ENCODE results near the gene PBRM1.
"Not testable (repeated sequence)": the region's sequence is repeated elsewhere in the genome, so short reads cannot be mapped to it uniquely, and the experiment has no call there.

The PBRM1 gene

DNA sequence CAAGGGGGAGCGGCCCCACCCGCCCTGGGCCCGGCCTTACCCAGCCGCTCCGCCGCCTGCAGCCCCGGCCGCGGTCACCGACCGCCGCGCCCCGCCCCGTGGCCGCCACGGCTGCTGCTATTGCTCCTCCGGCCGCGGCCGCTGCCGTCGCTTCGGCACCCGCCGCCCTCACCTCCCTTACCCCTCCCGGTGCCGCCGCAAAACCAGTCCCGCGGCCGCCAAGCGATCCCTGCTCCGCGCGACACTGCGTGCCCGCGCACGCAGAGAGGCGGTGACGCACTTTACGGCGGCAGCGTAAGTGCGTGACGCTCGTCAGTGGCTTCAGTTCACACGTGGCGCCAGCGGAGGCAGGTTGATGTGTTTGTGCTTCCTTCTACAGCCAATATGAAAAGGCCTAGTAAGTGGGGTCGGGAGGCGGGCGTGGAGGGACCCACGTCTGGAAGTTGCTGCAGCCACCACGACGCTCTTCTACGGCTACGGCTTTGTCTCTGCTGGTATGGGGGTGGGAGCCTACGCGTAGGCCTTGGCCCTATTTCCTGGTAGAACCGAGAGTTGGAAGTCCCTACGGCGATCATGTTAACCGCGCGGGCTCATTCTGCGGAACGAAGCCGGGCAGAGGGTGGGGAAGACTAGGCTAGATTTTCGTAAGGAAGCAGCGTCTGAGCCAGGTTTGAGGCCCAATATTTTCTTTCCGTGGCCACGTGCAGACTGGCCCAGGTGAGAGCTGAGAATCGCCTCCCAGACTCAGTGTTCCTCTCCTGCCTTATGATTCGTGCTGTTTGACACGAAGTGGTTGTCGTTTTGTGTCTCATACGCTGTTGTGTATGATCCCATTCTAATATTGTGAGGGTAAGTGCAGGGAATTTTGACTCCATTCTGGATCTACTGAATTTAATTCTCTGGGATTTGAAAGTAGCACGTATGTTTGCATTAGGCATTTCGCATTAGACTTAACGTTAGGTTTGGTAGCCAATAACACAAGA, at the start of gene PBRM1, which contains the start of gene GNL3:
PBRM1 (minus strand) TSS at position 205 of the 983 bp plus-strand sequence.
GNL3 (plus strand) TSS at position 324 of the 983 bp plus-strand sequence; CDS start at position 385, 61 bp downstream.
- TF ChIP-seq CTCF (IDR thresholded peaks at IDR 0.05; ENCODE audit: low read depth, low read length), result no peak
- H3K4me3 ChIP-seq (ENCODE audit: low read depth, low read length), result peak within 1 kb of the TSS; percentile 100

DNA sequence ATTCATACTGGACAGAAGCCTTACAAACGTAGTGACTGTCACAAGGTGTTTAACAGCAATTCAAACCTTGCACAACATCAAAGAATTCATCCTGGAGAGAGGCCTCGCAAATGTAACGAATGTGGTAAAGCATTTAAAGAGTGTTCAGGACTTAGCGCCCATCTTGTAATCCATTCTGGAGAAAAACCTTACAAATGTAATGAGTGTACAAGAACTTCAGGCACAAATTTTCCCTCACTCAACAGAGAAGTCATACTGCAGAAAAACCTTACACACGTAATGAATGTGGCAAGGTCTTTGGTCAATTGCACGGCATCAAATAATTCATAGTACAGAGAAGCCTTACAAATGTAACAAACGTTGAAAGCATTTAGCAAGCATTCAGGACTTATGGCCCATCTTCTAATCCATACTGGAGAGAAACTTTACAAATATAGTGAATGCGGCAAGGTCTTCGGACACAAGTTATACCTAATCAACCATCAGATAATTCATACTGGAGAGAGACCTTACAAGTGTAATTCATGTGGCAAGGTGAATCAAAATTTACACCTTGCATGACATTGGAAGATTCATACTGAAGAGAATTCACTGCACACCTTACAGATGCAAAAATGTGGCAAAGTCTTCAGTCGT, 47.7 kb upstream of the PBRM1 start:
- no peak for TF ChIP-seq CTCF (IDR thresholded peaks at IDR 0.05; ENCODE audit: low read depth, low read length)

GRCh38 chr3:52731590-52731989, 45.9 kb upstream of the PBRM1 start:
- H3K4me3 ChIP-seq (ENCODE audit: low read depth, low read length), result no peak overlapping the region

More for the DNA sequence above, 47.7 kb upstream of the PBRM1 start:
- H3K4me3 ChIP-seq (ENCODE audit: low read depth, low read length), result no peak overlapping the region

DNA sequence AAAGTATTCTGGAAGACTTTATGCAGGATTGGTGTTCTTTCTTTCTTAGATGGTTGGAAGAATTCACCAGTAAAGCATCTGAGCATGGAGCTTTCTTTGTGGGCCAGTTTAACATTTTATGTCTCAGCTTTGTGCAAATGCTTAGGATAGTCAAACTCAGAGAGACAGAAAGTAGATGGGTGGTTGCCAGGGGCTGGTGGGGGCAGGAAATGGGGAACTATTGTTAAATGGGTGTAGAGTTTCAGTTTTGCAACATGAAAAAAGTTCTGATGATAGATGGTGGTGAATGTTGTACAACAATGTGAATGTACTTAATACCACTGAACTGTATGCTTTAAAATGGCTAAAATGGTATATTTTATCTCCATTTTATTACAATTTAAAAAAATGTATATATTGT, 45.0 kb upstream of the PBRM1 start:
- TF ChIP-seq CTCF (IDR thresholded peaks at IDR 0.05; ENCODE audit: low read depth, low read length), result no peak
- no peak overlapping the region for H3K4me3 ChIP-seq (ENCODE audit: low read depth, low read length)

More at GRCh38 chr3:52731590-52731989, 45.9 kb upstream of the PBRM1 start:
- TF ChIP-seq CTCF (IDR thresholded peaks at IDR 0.05; ENCODE audit: low read depth, low read length), result no peak

GRCh38 chr3:52728753-52729152, 43.0 kb upstream of the PBRM1 start:
- H3K4me3 ChIP-seq (ENCODE audit: low read depth, low read length), result not testable (repeated sequence)

DNA sequence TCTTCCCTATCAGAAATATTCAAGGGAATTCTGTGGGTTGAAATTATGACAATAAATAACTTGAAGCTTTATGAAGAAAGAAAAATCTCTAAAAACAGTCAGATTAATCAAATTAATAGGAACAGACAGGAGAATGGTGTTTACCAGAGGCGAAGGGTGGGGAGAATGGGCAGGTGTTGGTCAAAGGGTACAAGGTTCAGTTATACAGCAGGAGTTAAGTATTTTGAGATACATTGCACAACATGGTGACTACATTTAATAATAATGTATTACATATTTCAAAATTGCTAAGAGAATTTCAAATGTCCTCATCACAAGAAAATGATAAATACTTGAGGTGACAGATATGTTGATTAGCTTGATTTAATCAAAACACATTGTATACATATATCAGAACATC, 38.8 kb upstream of the PBRM1 start:
- H3K4me3 ChIP-seq (ENCODE audit: low read depth, low read length), result no peak overlapping the region
- no peak for TF ChIP-seq CTCF (IDR thresholded peaks at IDR 0.05; ENCODE audit: low read depth, low read length)

- TF ChIP-seq CTCF (IDR thresholded peaks at IDR 0.05; ENCODE audit: low read depth, low read length), result no peak
- no peak overlapping the region for H3K4me3 ChIP-seq (ENCODE audit: low read depth, low read length)
Observed at GRCh38 chr3:52723935-52724334, 38.2 kb upstream of the PBRM1 start.
